B cell (primary cell): ENCODE data around the gene GLUD1. TPM values are rescaled to one million over a fixed set of nuclear protein-coding genes. Genes with fewer than 3 reads are reported as not detected.
"Not testable (repeated sequence)": the region's sequence is repeated elsewhere in the genome, so short reads cannot be mapped to it uniquely, and the experiment has no call there.

Source experiments
- ATAC-seq: fragments of 200-7000 bp; cut with Tn5 transposase; one replicate; pipeline ENCODE4 v1.10.0; 2021; ENCODE audit warnings: low read depth, mild to moderate bottlenecking, moderate number of reproducible peaks, moderate library complexity
- CTCF ChIA-PET: fragments of 350-600 bp; sonication (Branson Sonifier 250); formaldehyde crosslinking; loops from one replicate; lab custom pipeline; 2021; ENCODE audit warnings: antibody characterized with exemption, inconsistent platforms; lab: Charles Lee
- POLR2A ChIA-PET: fragments of 350-600 bp; sonication (Branson Sonifier 250); formaldehyde crosslinking; loops from one replicate; lab custom pipeline; 2021; ENCODE audit warnings: antibody characterized with exemption; lab: Charles Lee
- DNase-seq: peaks from one replicate; pipeline ENCODE4 v3.0.0; 2013
- H2AFZ ChIP-seq: 2 replicates; pipeline ENCODE4 v1.6.1; 2012; ENCODE audit warnings: mild to moderate bottlenecking, low read depth, low read length; ENCODE audit not compliant: insufficient read depth, poor library complexity, severe bottlenecking
- H3K27ac ChIP-seq, 2 donors: 1 replicate in 1 of 2; 2 replicates in 1 of 2; pipeline ENCODE4 v1.5.1; 2012 to 2013; ENCODE audit warnings: low read length in 2 of 2, mild to moderate bottlenecking in 2 of 2, moderate library complexity in 1 of 2
- H3K27me3 ChIP-seq, 4 experiments: fragments of 200-600 bp in 1 of 4; sonication (generic) in 1 of 4; replicated peaks in 1 of 4; 1 replicate in 2 of 4; 2 replicates in 2 of 4; pipeline versions ENCODE4 v1.6.1 to v1.7.0; 2013 to 2016; ENCODE audit warnings: low read length in 3 of 4, mild to moderate bottlenecking in 2 of 4, mixed read lengths in 1 of 4, moderate library complexity in 1 of 4; ENCODE audit not compliant: insufficient read depth in 4 of 4, control insufficient read depth in 3 of 4; ENCODE audit errors: control extremely low read depth in 1 of 4
- H3K36me3 ChIP-seq, 2 experiments: replicated peaks in 1 of 2; 1 replicate in 1 of 2; 2 replicates in 1 of 2; pipeline versions ENCODE4 v1.6.1 to v1.7.1; 2013; ENCODE audit warnings: low read length in 1 of 2; ENCODE audit not compliant: insufficient read depth in 2 of 2, control insufficient read depth in 1 of 2; ENCODE audit errors: control extremely low read depth in 1 of 2, extremely low read depth in 1 of 2
- H3K4me1 ChIP-seq, 2 donors: fragments of 200-600 bp in 1 of 2; sonication (generic) in 1 of 2; 1 replicate in 1 of 2; 2 replicates in 1 of 2; pipeline versions ENCODE4 v1.5.1 to v1.6.1; 2013 to 2017; ENCODE audit warnings: low read length in 2 of 2; ENCODE audit not compliant: control insufficient read depth in 2 of 2, insufficient read depth in 2 of 2
- H3K4me2 ChIP-seq: replicated peaks from 2 replicates; pipeline ENCODE3; 2012; ENCODE audit warnings: mild to moderate bottlenecking, low read depth, low read length; ENCODE audit not compliant: poor library complexity, severe bottlenecking
- H3K4me3 ChIP-seq, 5 experiments: fragments of 200-600 bp in 1 of 5; sonication (generic) in 1 of 5; 1 replicate in 3 of 5; 2 replicates in 2 of 5; pipeline versions ENCODE4 v1.5.1 to v1.7.0; 2011 to 2016; ENCODE audit warnings: low read length in 4 of 5, mild to moderate bottlenecking in 4 of 5, low read depth in 2 of 5, control low read depth in 1 of 5, moderate library complexity in 1 of 5; ENCODE audit not compliant: insufficient read depth in 1 of 5; ENCODE audit errors: control extremely low read depth in 1 of 5, extremely low read depth in 1 of 5
- H3K79me2 ChIP-seq: fragments of 200-600 bp; sonication (generic); one replicate; pipeline ENCODE4 v1.6.0; 2016; ENCODE audit warnings: low read length; ENCODE audit not compliant: control insufficient read depth, insufficient read depth
- H3K9ac ChIP-seq: fragments of 200-600 bp; sonication (generic); 2 replicates; pipeline ENCODE4 v1.6.1; 2017; ENCODE audit warnings: mild to moderate bottlenecking, low read length, moderate library complexity
- H3K9me3 ChIP-seq, 3 donors: one replicate each; pipeline versions ENCODE4 v1.6.1 to v1.7.1; 2013; ENCODE audit warnings: low read length in 2 of 3; ENCODE audit not compliant: control insufficient read depth in 2 of 3, insufficient read depth in 1 of 3; ENCODE audit errors: control extremely low read depth in 1 of 3
- H4K20me1 ChIP-seq: 2 replicates; pipeline ENCODE4 v1.6.0; 2012; ENCODE audit warnings: mild to moderate bottlenecking, low read length; ENCODE audit not compliant: insufficient read depth, control insufficient read depth, poor library complexity, severe bottlenecking
- H3K27ac Mint-ChIP-seq: one replicate; pipeline ENCODE4 v1.8.0; 2021; ENCODE audit warnings: mixed read lengths
- H3K27me3 Mint-ChIP-seq: one replicate; pipeline ENCODE4 v1.8.0; 2021; ENCODE audit warnings: mixed read lengths
- H3K4me1 Mint-ChIP-seq: one replicate; pipeline ENCODE4 v1.8.0; 2021; ENCODE audit warnings: mixed read lengths
- H3K4me3 Mint-ChIP-seq: one replicate; pipeline ENCODE4 v1.8.0; 2021; ENCODE audit warnings: mixed read lengths
- H3K9me3 Mint-ChIP-seq: one replicate; pipeline ENCODE4 v1.8.0; 2022; ENCODE audit warnings: mixed read lengths; ENCODE audit not compliant: insufficient read depth
- WGBS: methylation state at CpG from one replicate; pipeline ENCODE4 v1.1.5; 2013; ENCODE audit warnings: missing lambda C conversion rate; ENCODE audit not compliant: insufficient coverage; 5-methylcytosine and 5-hydroxymethylcytosine counted together
- intact Hi-C: fragments of 100-400 bp; cut with micrococcal nuclease; formaldehyde crosslinking; loops from one replicate; pipeline ENCODE4 v1.10.0; 2022
- polyA plus RNA-seq: library from polyadenylated mRNA; depleted of rRNA; stranded (reverse); fragments of >200 nt; gene quantifications from 2 replicates; pipeline ENCODE4 v1.2.3, GENCODE V29; 2012
- total RNA-seq, 2 donors: library from RNA; stranded (reverse); fragments of 120-200 nt in 1 of 2; gene quantifications; 1 replicate in 1 of 2; 2 replicates in 1 of 2; pipeline versions ENCODE4 v1.2.3 to v1.2.4, GENCODE V29; 2013 to 2022

Gene GLUD1
- total and polyA plus RNA-seq, 2 donors (not counting 1 experiment from before 2014, with no cell fraction given) = 29.6 to 71.5 TPM

GRCh38 chr10:87137478-87137877, 42.8 kb upstream of the GLUD1 start:
- H3K9me3 Mint-ChIP-seq, H3K9ac ChIP-seq, H4K20me1 ChIP-seq, H3K4me2 ChIP-seq, H3K27me3 ChIP-seq, ATAC-seq, H3K4me3 Mint-ChIP-seq, H3K4me1 Mint-ChIP-seq, H3K27me3 Mint-ChIP-seq, H3K27ac Mint-ChIP-seq, POLR2A ChIA-PET, H3K79me2 ChIP-seq, CTCF ChIA-PET, H3K4me3 ChIP-seq, DNase-seq, H3K27ac ChIP-seq, intact Hi-C loops, H3K4me1 ChIP-seq, H2AFZ ChIP-seq, H3K9me3 ChIP-seq, H3K36me3 ChIP-seq: not testable (repeated sequence)

DNA sequence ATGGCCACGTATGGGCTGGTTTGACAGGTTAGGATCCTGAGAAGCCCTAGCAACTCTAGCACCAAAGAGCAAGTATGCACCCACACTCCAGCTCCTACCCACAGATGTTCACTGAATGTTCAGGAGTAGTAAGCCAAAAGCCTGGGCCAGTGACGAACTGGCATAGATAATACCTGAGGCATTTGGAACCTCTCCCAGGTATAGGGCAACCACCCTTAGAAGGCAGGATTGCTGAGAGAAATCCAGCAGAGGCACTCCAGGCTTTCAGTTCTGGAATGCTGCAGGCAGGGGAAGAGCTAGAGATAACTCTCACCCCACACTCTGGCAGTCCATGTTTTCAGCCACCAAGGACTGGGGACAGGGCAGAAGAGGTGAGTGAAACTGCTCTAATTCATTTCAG, 39.8 kb upstream of the GLUD1 start:
- POLR2A ChIA-PET, H3K4me1 ChIP-seq, H3K27ac ChIP-seq, H3K9me3 Mint-ChIP-seq, H3K4me1 Mint-ChIP-seq, H3K4me3 ChIP-seq, H3K27me3 Mint-ChIP-seq, H3K79me2 ChIP-seq, H3K27me3 ChIP-seq, H3K9me3 ChIP-seq, H3K9ac ChIP-seq, H4K20me1 ChIP-seq, intact Hi-C loops, H2AFZ ChIP-seq, H3K4me3 Mint-ChIP-seq, DNase-seq, ATAC-seq, H3K4me2 ChIP-seq, H3K36me3 ChIP-seq, H3K27ac Mint-ChIP-seq: not testable (repeated sequence)
- WGBS = no CpG with 5 or more reads among the region's 2 CpGs
- CTCF ChIA-PET = interaction anchor here (0.7 kb wide), 1 partner anchor 15 kb away, joined by 6 read pairs; no protein-coding TSS in a partner anchor

DNA sequence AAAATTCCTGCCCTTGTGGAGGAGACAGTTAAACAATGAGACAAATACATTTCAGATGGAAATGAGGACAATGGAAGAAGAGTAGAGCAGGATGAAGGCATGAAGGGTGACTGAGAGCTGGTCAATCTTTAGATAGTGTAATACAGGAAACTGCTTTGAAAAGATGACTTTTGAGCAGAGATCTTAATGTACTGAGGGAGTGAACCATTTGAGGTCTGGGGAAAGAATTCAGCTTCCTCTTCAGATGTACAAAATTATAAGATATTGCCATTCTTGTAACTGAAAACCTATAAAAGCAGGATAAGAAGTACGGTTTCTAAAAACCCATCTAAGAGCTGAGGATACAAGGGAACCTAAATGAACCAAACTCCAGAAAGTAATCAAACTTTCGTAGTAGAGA, 39.3 kb upstream of the GLUD1 start:
- ATAC-seq, CTCF ChIA-PET, H3K27me3 Mint-ChIP-seq, H3K36me3 ChIP-seq, H3K27me3 ChIP-seq, DNase-seq, H2AFZ ChIP-seq, H3K9ac ChIP-seq, H3K9me3 Mint-ChIP-seq, H3K27ac Mint-ChIP-seq, H3K4me3 ChIP-seq, H3K4me3 Mint-ChIP-seq, H3K4me1 ChIP-seq, H4K20me1 ChIP-seq, H3K79me2 ChIP-seq, H3K9me3 ChIP-seq, H3K4me2 ChIP-seq, H3K4me1 Mint-ChIP-seq, POLR2A ChIA-PET, H3K27ac ChIP-seq, intact Hi-C loops: not testable (repeated sequence)
- no CpG with 5 or more reads among the region's 2 CpGs for WGBS

GRCh38 chr10:87132176-87132575, 37.5 kb upstream of the GLUD1 start:
- H3K4me1 ChIP-seq, H3K9me3 ChIP-seq, H3K9me3 Mint-ChIP-seq, CTCF ChIA-PET, H3K27ac ChIP-seq, H3K4me3 ChIP-seq, H2AFZ ChIP-seq, H3K27me3 Mint-ChIP-seq, H3K27me3 ChIP-seq, H3K36me3 ChIP-seq, ATAC-seq, H3K4me1 Mint-ChIP-seq, H3K9ac ChIP-seq, DNase-seq, H4K20me1 ChIP-seq, H3K4me3 Mint-ChIP-seq, H3K79me2 ChIP-seq, H3K4me2 ChIP-seq, intact Hi-C loops, H3K27ac Mint-ChIP-seq, POLR2A ChIA-PET: not testable (repeated sequence)
